Endothelial cell of umbilical vein (primary cell): ENCODE data around the gene ARHGEF26. TPM values are rescaled to one million over a fixed set of nuclear protein-coding genes. Genes with fewer than 3 reads are reported as not detected.

Experiments used
- BruUV-seq: library from RNA; stranded (reverse); fragments of 400-500 nt; replicated peaks from 2 replicates; lab custom pipeline; 2021; lab: Mats Ljungman, UMichigan
- CTCF ChIA-PET: fragments of 300-600, 350-600 bp; sonication (Branson Sonifier 250); formaldehyde crosslinking; loops from one replicate; lab custom pipeline; 2021; ENCODE audit warnings: antibody characterized with exemption, inconsistent platforms; lab: Charles Lee
- POLR2A ChIA-PET: fragments of 300-600, 350-600 bp; sonication (Branson Sonifier 250); formaldehyde crosslinking; loops from one replicate; lab custom pipeline; 2021; ENCODE audit warnings: antibody characterized with exemption, inconsistent platforms; lab: Charles Lee
- DNase-seq: peaks from one replicate; pipeline ENCODE4 v3.0.0-alpha.2; 2011; ENCODE audit warnings: low read depth, low spot score
- FAIRE-seq: peaks from 2 replicates; lab custom pipeline; 2011; peaks lifted over from hg19 to GRCh38; lab: Jason Lieb, UNC
- H2AFZ ChIP-seq: 2 replicates; pipeline ENCODE4 v1.6.0; 2012; ENCODE audit warnings: low read depth, low read length, control low read depth, inconsistent platforms
- H3K27ac ChIP-seq: 2 replicates; pipeline ENCODE4 v1.5.1; 2011; ENCODE audit warnings: low read depth, mild to moderate bottlenecking, control low read depth, low read length, moderate library complexity; ENCODE audit not compliant: insufficient read depth
- H3K27me3 ChIP-seq, 2 experiments: 2 replicates each; pipeline versions ENCODE4 v1.6.0 to v1.6.1; 2011; ENCODE audit warnings: low read length in 2 of 2, mixed read lengths in 1 of 2; ENCODE audit not compliant: control insufficient read depth in 2 of 2, insufficient read depth in 2 of 2
- H3K36me3 ChIP-seq, 2 experiments: 2 replicates in 1 of 2; 3 replicates in 1 of 2; pipeline ENCODE4 v1.5.1; 2011; ENCODE audit warnings: low read length in 2 of 2, mild to moderate bottlenecking in 1 of 2, moderate library complexity in 1 of 2; ENCODE audit not compliant: control insufficient read depth in 2 of 2, insufficient read depth in 2 of 2; ENCODE audit errors: extremely low read depth in 1 of 2
- H3K4me1 ChIP-seq: 3 replicates; pipeline ENCODE4 v1.5.1; 2011; ENCODE audit warnings: mild to moderate bottlenecking, low read length; ENCODE audit not compliant: control insufficient read depth, insufficient read depth; ENCODE audit errors: extremely low read depth
- H3K4me2 ChIP-seq: 2 replicates; pipeline ENCODE4 v1.6.1; 2011; ENCODE audit warnings: low read length, control low read depth, mixed read lengths; ENCODE audit not compliant: insufficient read depth
- H3K4me3 ChIP-seq, 3 experiments: fragments of 200-600 bp in 1 of 3; sonication (generic), shearing (Covaris generic) in 1 of 3; replicated peaks in 1 of 3; 2 replicates each; pipeline ENCODE4 v1.5.1; 2011 to 2016; ENCODE audit warnings: control low read depth in 3 of 3, low read length in 3 of 3, mild to moderate bottlenecking in 2 of 3, inconsistent platforms in 1 of 3, low read depth in 1 of 3, moderate library complexity in 1 of 3; ENCODE audit not compliant: insufficient read depth in 1 of 3
- H3K79me2 ChIP-seq: 2 replicates; pipeline ENCODE4 v1.6.0; 2012; ENCODE audit warnings: low read length, inconsistent platforms; ENCODE audit not compliant: control insufficient read depth, insufficient read depth
- H3K9ac ChIP-seq: replicated peaks from 2 replicates; pipeline ENCODE3; 2011; ENCODE audit warnings: low read length, control low read depth; ENCODE audit not compliant: insufficient read depth; ENCODE audit errors: extremely low read depth
- H3K9me1 ChIP-seq: replicated peaks from 3 replicates; pipeline ENCODE4 v1.6.0; 2011; ENCODE audit warnings: mild to moderate bottlenecking, low read length; ENCODE audit not compliant: control insufficient read depth, insufficient read depth; ENCODE audit errors: extremely low read depth
- H3K9me3 ChIP-seq: replicated peaks from 2 replicates; pipeline ENCODE4 v1.5.1; 2012; ENCODE audit warnings: low read length, inconsistent platforms; ENCODE audit not compliant: control insufficient read depth, insufficient read depth
- H4K20me1 ChIP-seq: replicated peaks from 2 replicates; pipeline ENCODE3; 2011; ENCODE audit warnings: mild to moderate bottlenecking, low read length; ENCODE audit not compliant: control insufficient read depth, insufficient read depth; ENCODE audit errors: extremely low read depth
- EZH2 ChIP-seq: IDR thresholded peaks from 2 replicates; pipeline ENCODE4 v1.6.1; 2012; ENCODE audit warnings: borderline replicate concordance, low read depth, mild to moderate bottlenecking, moderate library complexity, low read length, inconsistent platforms; ENCODE audit not compliant: severe bottlenecking
- FOS ChIP-seq: IDR thresholded peaks from 2 replicates; pipeline ENCODE4 v1.6.1; 2011; ENCODE audit warnings: mild to moderate bottlenecking, low read length, moderate library complexity, borderline replicate concordance; ENCODE audit not compliant: insufficient read depth
- GATA2 ChIP-seq: IDR thresholded peaks from 2 replicates; pipeline ENCODE4 v1.7.0; 2011; ENCODE audit warnings: low read depth, mild to moderate bottlenecking, moderate library complexity, mixed read lengths, low read length; ENCODE audit not compliant: insufficient read length, insufficient read depth
- JUN ChIP-seq: IDR thresholded peaks from 2 replicates; pipeline ENCODE4 v1.6.1; 2011; ENCODE audit warnings: borderline replicate concordance, low read depth; ENCODE audit not compliant: insufficient read length, insufficient read depth
- MAX ChIP-seq: IDR thresholded peaks from 2 replicates; pipeline ENCODE4 v1.6.1; 2011; ENCODE audit not compliant: insufficient read depth, insufficient read length
- MYC ChIP-seq: IDR thresholded peaks from one replicate; pipeline ENCODE4 v1.6.1; 2011; ENCODE audit warnings: mild to moderate bottlenecking, low read depth, low read length
- POLR2A ChIP-seq: IDR thresholded peaks from 2 replicates; pipeline ENCODE4 v1.6.1; 2012; ENCODE audit warnings: low read depth, mild to moderate bottlenecking, control low read depth, low read length
- POLR2AphosphoS5 ChIP-seq: IDR thresholded peaks from 2 replicates; pipeline ENCODE4 v1.6.1; 2012; ENCODE audit warnings: low read depth, mild to moderate bottlenecking, control low read depth, low read length, moderate library complexity; ENCODE audit not compliant: insufficient read depth
- dilution Hi-C: fragments of 300-500 bp; cut with MboI; formaldehyde crosslinking; loops from one replicate; pipeline ENCODE4 v1.15.0; 2019; ENCODE audit warnings: low sequenced_read_pairs; ENCODE audit not compliant: extremely low pct_ligation_motif_present
- intact Hi-C: fragments of 100-400 bp; cut with micrococcal nuclease; formaldehyde crosslinking; loops from one replicate; pipeline ENCODE4 v1.10.0; 2022
- polyA plus RNA-seq, 4 experiments: library from polyadenylated mRNA; depleted of rRNA in 3 of 4; stranded (reverse) in 3 of 4; unstranded in 1 of 4; fragments of >200 nt; gene quantifications; 2 replicates each; pipeline versions ENCODE4 v1.2.1 to v1.2.3, GENCODE V29; 2011 to 2012; ENCODE audit warnings: missing spikeins in 1 of 4
- total RNA-seq: library from RNA; stranded (reverse); gene quantifications from 2 replicates; pipeline ENCODE4 v1.2.3, GENCODE V29; 2021
- TF ChIP-seq, protein P1 (sequence below), 2 donors: IDR thresholded peaks; 1 replicate in 1 of 2; 2 replicates in 1 of 2; pipeline ENCODE4 v1.5.1; 2011; ENCODE audit warnings: low read length in 2 of 2, mild to moderate bottlenecking in 2 of 2, moderate library complexity in 2 of 2, control low read depth in 1 of 2, inconsistent platforms in 1 of 2, low read depth in 1 of 2; ENCODE audit not compliant: insufficient read depth in 1 of 2; ENCODE audit errors: extremely low read depth in 1 of 2

ARHGEF26 gene
- total and polyA plus RNA-seq, 2 donors (not counting 3 experiments of a cell fraction or from before 2014, with no cell fraction given): 0.57 to 2.9 TPM

GRCh38 chr3:154195620-154196356 is 74.6 kb downstream of the ARHGEF26 start:
- CTCF ChIA-PET: interaction anchor here (0.6 to 1.0 kb wide), 2 partner anchors 10 to 15 kb away, joined by 3 to 4 read pairs; no protein-coding TSS in a partner anchor
- POLR2A ChIA-PET: no interaction called here
- BruUV-seq: no TSS peak

More at GRCh38 chr3:154195620-154196356, 74.6 kb downstream of the ARHGEF26 start:
- no peaks in the 10 kb centered on the region for H3K79me2 ChIP-seq
- no peaks in the 10 kb centered on the region for H3K9me1 ChIP-seq
- DNase-seq (no peak), FAIRE-seq (no peak)
- H3K4me2 ChIP-seq: no peak overlapping the region
- H3K4me3 ChIP-seq: no peak overlapping the region
- H3K9me3 ChIP-seq: no peaks in the 10 kb centered on the region
- intact Hi-C loops (no loop called here), dilution Hi-C loops (no loop called here)
- no peaks in the 10 kb centered on the region for H3K36me3 ChIP-seq
- H2AFZ ChIP-seq: no peak overlapping the region
- no peaks in the 10 kb centered on the region for H3K27me3 ChIP-seq
- no peak overlapping the region for H3K9ac ChIP-seq
- H3K27ac ChIP-seq: no peak overlapping the region
- TF ChIP-seq MYC: no peak
- no peak for TF ChIP-seq GATA2
- TF ChIP-seq, protein P1, sequence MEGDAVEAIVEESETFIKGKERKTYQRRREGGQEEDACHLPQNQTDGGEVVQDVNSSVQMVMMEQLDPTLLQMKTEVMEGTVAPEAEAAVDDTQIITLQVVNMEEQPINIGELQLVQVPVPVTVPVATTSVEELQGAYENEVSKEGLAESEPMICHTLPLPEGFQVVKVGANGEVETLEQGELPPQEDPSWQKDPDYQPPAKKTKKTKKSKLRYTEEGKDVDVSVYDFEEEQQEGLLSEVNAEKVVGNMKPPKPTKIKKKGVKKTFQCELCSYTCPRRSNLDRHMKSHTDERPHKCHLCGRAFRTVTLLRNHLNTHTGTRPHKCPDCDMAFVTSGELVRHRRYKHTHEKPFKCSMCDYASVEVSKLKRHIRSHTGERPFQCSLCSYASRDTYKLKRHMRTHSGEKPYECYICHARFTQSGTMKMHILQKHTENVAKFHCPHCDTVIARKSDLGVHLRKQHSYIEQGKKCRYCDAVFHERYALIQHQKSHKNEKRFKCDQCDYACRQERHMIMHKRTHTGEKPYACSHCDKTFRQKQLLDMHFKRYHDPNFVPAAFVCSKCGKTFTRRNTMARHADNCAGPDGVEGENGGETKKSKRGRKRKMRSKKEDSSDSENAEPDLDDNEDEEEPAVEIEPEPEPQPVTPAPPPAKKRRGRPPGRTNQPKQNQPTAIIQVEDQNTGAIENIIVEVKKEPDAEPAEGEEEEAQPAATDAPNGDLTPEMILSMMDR (IDR thresholded peaks at IDR 0.05; ENCODE audit: extremely low read depth in 1 of 2, insufficient read depth in 1 of 2, low read depth in 1 of 2, low read length in 2 of 2): no peak
- TF ChIP-seq EZH2: no peak
- no peak for TF ChIP-seq POLR2AphosphoS5
- no peak for TF ChIP-seq FOS
- no peak for TF ChIP-seq JUN
- no peak for TF ChIP-seq MAX
- TF ChIP-seq POLR2A: no peak
- no peaks in the 10 kb centered on the region for H4K20me1 ChIP-seq
- no peaks in the 10 kb centered on the region for H3K4me1 ChIP-seq
